Gastroesophageal sphincter (tissue), 4 donors: Measurements from ENCODE around the gene FGF23. TPM values are rescaled to one million over a fixed set of nuclear protein-coding genes. Genes with fewer than 3 reads are reported as not detected.

Source experiments
- ATAC-seq: fragments of 150-250 bp; one replicate; pipeline ENCODE4 v1.9.1; 2016; ENCODE audit warnings: mild to moderate bottlenecking, moderate library complexity
- H3K27ac ChIP-seq, 4 donors: fragments of 200-600 bp; sonication (generic) in 3 of 4; 1 replicate in 3 of 4; 2 replicates in 1 of 4; pipeline ENCODE4 v1.5.1; 2016 to 2019
- H3K27me3 ChIP-seq: fragments of 200-600 bp; sonication (generic); one replicate; pipeline ENCODE4 v1.5.1; 2019
- H3K36me3 ChIP-seq, 2 donors: fragments of 200-600 bp; sonication (generic); one replicate each; pipeline ENCODE4 v1.5.1; 2019; ENCODE audit warnings: control low read depth in 1 of 2
- H3K4me1 ChIP-seq, 3 donors: fragments of 200-600 bp; sonication (generic); 1 replicate in 2 of 3; 2 replicates in 1 of 3; pipeline ENCODE4 v1.5.1; 2016 to 2019; ENCODE audit warnings: control low read depth in 2 of 3
- H3K4me3 ChIP-seq, 2 donors: fragments of 200-600 bp; sonication (generic); one replicate each; pipeline ENCODE4 v1.5.1; 2019; ENCODE audit warnings: mild to moderate bottlenecking in 1 of 2, moderate library complexity in 1 of 2
- H3K9me3 ChIP-seq, 3 donors: fragments of 200-600 bp; sonication (generic); one replicate each; pipeline ENCODE4 v1.5.1; 2017 to 2019; ENCODE audit warnings: control low read depth in 2 of 3
- CTCF ChIP-seq, 4 experiments: fragments of 200-600 bp in 2 of 4; fragments of 450-650 bp in 2 of 4; sonication (generic) in 1 of 4; IDR thresholded peaks; one replicate each; pipeline ENCODE4 v1.5.1; 2017 to 2019; ENCODE audit warnings: antibody characterized with exemption in 4 of 4, mild to moderate bottlenecking in 2 of 4, moderate library complexity in 2 of 4
- EP300 ChIP-seq: sonication (generic); formaldehyde crosslinking; IDR thresholded peaks from one replicate; pipeline ENCODE4 v1.6.1; 2017; ENCODE audit warnings: antibody characterized with exemption, mild to moderate bottlenecking
- POLR2A ChIP-seq, 2 donors: fragments of 450-650 bp; IDR thresholded peaks; one replicate each; pipeline ENCODE4 v1.6.1; 2017; ENCODE audit warnings: antibody characterized with exemption in 2 of 2, mild to moderate bottlenecking in 2 of 2, moderate library complexity in 1 of 2
- POLR2AphosphoS5 ChIP-seq: sonication (generic); formaldehyde crosslinking; IDR thresholded peaks from one replicate; pipeline ENCODE4 v1.6.1; 2017; ENCODE audit warnings: antibody characterized with exemption
- WGBS, 2 donors: methylation state at CpG; one replicate each; pipeline ENCODE4 v1.1.5; 2018; ENCODE audit warnings: low coverage in 1 of 2; 5-methylcytosine and 5-hydroxymethylcytosine counted together
- total RNA-seq, 4 donors: library from RNA; depleted of rRNA; stranded (reverse); fragments of >200 nt; gene quantifications; one replicate each; pipeline ENCODE4 v1.1.0, GENCODE V29; 2016

FGF23 gene
- total RNA-seq, 4 donors from 2014 or later = not detected

- Histone ChIP-seq H3K27me3 (no peaks in the 10 kb centered on the region), H3K36me3 (no peaks in the 10 kb centered on the region), H3K4me3 (no peak overlapping the region), H3K4me1 (peaks cover 0 to 26% (median 0%) of the 10 kb centered on the region in 3 donors), H3K9me3 (no peaks in the 10 kb centered on the region), H3K27ac (peak overlapping the region in 3 of 4 donors; percentile 11 to 41 (median 40))
- ATAC-seq = no peak
- TF ChIP-seq POLR2AphosphoS5 = no peak
- TF ChIP-seq CTCF (IDR thresholded peaks at IDR 0.05) = no peak
- TF ChIP-seq POLR2A (IDR thresholded peaks at IDR 0.05) = no peak
- no peak for TF ChIP-seq EP300
- 29 to 46% methylated on average over 3 to 5 of the region's 5 CpGs for WGBS, 2 donors
Measured at GRCh38 chr12:4420138-4420670, 40.7 kb upstream of the FGF23 start.

- ATAC-seq = no peak
- Histone ChIP-seq H3K9me3 (no peaks in the 10 kb centered on the region), H3K4me1 (peaks cover 0 to 31% (median 0%) of the 10 kb centered on the region in 3 donors), H3K27ac (peak overlapping the region in 3 of 4 donors; percentile 78 to 85 (median 82)), H3K36me3 (no peaks in the 10 kb centered on the region), H3K4me3 (no peak overlapping the region), H3K27me3 (no peaks in the 10 kb centered on the region)
- 85 to 100% methylated on average over 1 to 4 of the region's 5 CpGs for WGBS, 2 donors
- TF ChIP-seq POLR2A (IDR thresholded peaks at IDR 0.05) (no peak), CTCF (IDR thresholded peaks at IDR 0.05) (no peak), EP300 (no peak), POLR2AphosphoS5 (no peak)
Measured at GRCh38 chr12:4418913-4419312, 39.4 kb upstream of the FGF23 start.

GRCh38 chr12:4417936-4418335 is 38.4 kb upstream of the FGF23 start:
- H3K27ac ChIP-seq = peak overlapping the region; percentile 69 to 85 (median 80)
- H3K4me1 ChIP-seq = peaks cover 0 to 31% (median 0%) of the 10 kb centered on the region in 3 donors
- TF ChIP-seq EP300 (no peak), POLR2AphosphoS5 (no peak), POLR2A (IDR thresholded peaks at IDR 0.05) (no peak), CTCF (IDR thresholded peaks at IDR 0.05) (no peak)
- WGBS, 2 donors = 20 to 21% methylated on average over 4 of the region's 5 CpGs
- peak overlapping the region in 1 of 2 donors; percentile 27 for H3K4me3 ChIP-seq
- no peak for ATAC-seq
- H3K36me3 ChIP-seq = no peaks in the 10 kb centered on the region
- no peaks in the 10 kb centered on the region for H3K27me3 ChIP-seq
- no peaks in the 10 kb centered on the region for H3K9me3 ChIP-seq

GRCh38 chr12:4417455-4417854 is 37.9 kb upstream of the FGF23 start:
- Histone ChIP-seq H3K9me3 (no peaks in the 10 kb centered on the region), H3K4me3 (peak overlapping the region in 1 of 2 donors; percentile 27), H3K4me1 (peaks cover 0 to 31% (median 0%) of the 10 kb centered on the region in 3 donors), H3K27me3 (no peaks in the 10 kb centered on the region), H3K27ac (peak overlapping the region; percentile 69 to 85 (median 80)), H3K36me3 (no peaks in the 10 kb centered on the region)
- TF ChIP-seq POLR2AphosphoS5 (no peak), CTCF (IDR thresholded peaks at IDR 0.05) (no peak), EP300 (no peak), POLR2A (IDR thresholded peaks at IDR 0.05) (no peak)
- 0 to 33% methylated on average over 1 to 3 of the region's 6 CpGs for WGBS, 2 donors
- peak; percentile 68 for ATAC-seq

GRCh38 chr12:4416276-4416675 is 36.8 kb upstream of the FGF23 start:
- H3K4me3 ChIP-seq = no peak overlapping the region
- no peaks in the 10 kb centered on the region for H3K9me3 ChIP-seq
- no peaks in the 10 kb centered on the region for H3K27me3 ChIP-seq
- H3K27ac ChIP-seq = no peak overlapping the region
- H3K36me3 ChIP-seq = no peaks in the 10 kb centered on the region
- WGBS, 2 donors = 84 to 91% methylated on average over 3 to 7 of the region's 8 CpGs
- H3K4me1 ChIP-seq = peaks cover 0 to 31% (median 0%) of the 10 kb centered on the region in 3 donors
- TF ChIP-seq POLR2A (IDR thresholded peaks at IDR 0.05) (no peak), EP300 (no peak), POLR2AphosphoS5 (no peak), CTCF (IDR thresholded peaks at IDR 0.05) (no peak)
- no peak for ATAC-seq
